HG03469 (cell line): ENCODE results near the gene PRMT1.
"Not testable (repeated sequence)": the region's sequence is repeated elsewhere in the genome, so short reads cannot be mapped to it uniquely, and the experiment has no call there.

Experiments
- ATAC-seq: cut with Tn5 transposase; IDR thresholded peaks from one replicate; pipeline ENCODE4 v1.9.1; 2021; ENCODE audit warnings: mild to moderate bottlenecking, moderate library complexity, moderate number of reproducible peaks; ENCODE audit not compliant: unreplicated experiment

The PRMT1 gene

GRCh38 chr19:49718511-49718910, 41.4 kb downstream of the PRMT1 start:
- ATAC-seq, result no peak

GRCh38 chr19:49718991-49719390, 41.9 kb downstream of the PRMT1 start:
- no peak for ATAC-seq

- ATAC-seq, result not testable (repeated sequence)
These were observed 42.3 kb downstream of the PRMT1 start for GRCh38 chr19:49719420-49719819.

- no peak for ATAC-seq
These were observed 50.4 kb downstream of the PRMT1 start for GRCh38 chr19:49727217-49728030.

- no peak for ATAC-seq
These were observed 53.1 kb downstream of the PRMT1 start for GRCh38 chr19:49730166-49730565.
